ENCODE results near the gene ZNF614. TPM values are rescaled to one million over a fixed set of nuclear protein-coding genes. Genes with fewer than 3 reads are reported as not detected.
"Not testable (repeated sequence)": the region's sequence is repeated elsewhere in the genome, so short reads cannot be mapped to it uniquely, and the experiment has no call there.

The ZNF614 gene
- total RNA-seq, 1 experiment from 2014 or later = 3.6 TPM

- ChIA-PET POLR2A (no interaction called here), RAD21 (ENCODE audit: low non-redundant PET in 1 of 2, low total read pairs in 2 of 2, uncharacterized antibody in 2 of 2, unreplicated experiment in 2 of 2) (no interaction called here), CTCF (no interaction called here)
- Histone ChIP-seq H3K79me2 (ENCODE audit: insufficient read depth, low read length) (no peaks in the 10 kb centered on the region), H3K9me3 (ENCODE audit: control insufficient read depth in 1 of 2, insufficient read depth in 1 of 2, low read depth in 1 of 2, low read length in 2 of 2) (peaks cover 25 to 26% of the 10 kb centered on the region in 2 experiments; a peak in 2 of 4 replicates), H3K4me2 (ENCODE audit: low read length) (no peak overlapping the region), H2AFZ (ENCODE audit: low read depth, low read length, poor library complexity, severe bottlenecking) (no peak overlapping the region), H3K27me3 (ENCODE audit: insufficient read depth, low read length) (no peaks in the 10 kb centered on the region), H3K4me1 (ENCODE audit: control insufficient read depth in 1 of 2, insufficient read depth in 2 of 2, low read length in 2 of 2) (no peaks in the 10 kb centered on the region), H3K9ac (ENCODE audit: low read length) (no peak overlapping the region), H3K4me3 (replicated peaks in 1 of 2; ENCODE audit: low read depth in 1 of 2, low read length in 2 of 2) (no peak overlapping the region), H3K36me3 (ENCODE audit: control insufficient read depth in 1 of 2, insufficient read depth in 2 of 2, low read length in 2 of 2) (no peaks in the 10 kb centered on the region), H3K9me2 (ENCODE audit: insufficient read depth) (no peaks in the 10 kb centered on the region), H3K27ac (ENCODE audit: low read depth, low read length) (no peak overlapping the region), H4K20me1 (ENCODE audit: insufficient read depth) (no peaks in the 10 kb centered on the region)
- intact Hi-C loops (cut with micrococcal nuclease) = no loop called here
- no peak for TF ChIP-seq CBX3 (IDR thresholded peaks at IDR 0.05; ENCODE audit: low read depth)
- no peak; the same call in 1 of the 2 replicates for TF ChIP-seq ZNF274 (IDR thresholded peaks at IDR 0.05; ENCODE audit: low read depth, low read length)
- TF ChIP-seq POLR2A (IDR thresholded peaks at IDR 0.05; ENCODE audit: borderline replicate concordance, extremely low read depth, insufficient read depth, insufficient read length) = no peak
- no peak for TF ChIP-seq YY1 (IDR thresholded peaks at IDR 0.05; ENCODE audit: extremely low read depth, insufficient replicate concordance, low read depth, low read length)
- TF ChIP-seq EGR1 (IDR thresholded peaks at IDR 0.05; ENCODE audit: low read depth) = no peak
- BruUV-seq (replicated peaks) = no TSS peak
- ATAC-seq (no peak), DNase-seq (ENCODE audit: low read depth, low spot score) (no peak)
These were observed 38.2 kb upstream of the ZNF614 start for GRCh38 chr19:52066258-52066863.

- H3K27ac ChIP-seq (ENCODE audit: low read depth, low read length) = no peak overlapping the region
- RAD21 ChIA-PET (ENCODE audit: low non-redundant PET in 1 of 2, low total read pairs in 2 of 2, uncharacterized antibody in 2 of 2, unreplicated experiment in 2 of 2) = no interaction called here
- no peak overlapping the region for H3K4me3 ChIP-seq (replicated peaks in 1 of 2; ENCODE audit: low read depth in 1 of 2, low read length in 2 of 2)
- peaks cover 16 to 25% of the 10 kb centered on the region in 2 experiments; a peak in 2 of 4 replicates for H3K9me3 ChIP-seq (ENCODE audit: control insufficient read depth in 1 of 2, insufficient read depth in 1 of 2, low read depth in 1 of 2, low read length in 2 of 2)
- no peak overlapping the region for H2AFZ ChIP-seq (ENCODE audit: low read depth, low read length, poor library complexity, severe bottlenecking)
- no peaks in the 10 kb centered on the region for H3K79me2 ChIP-seq (ENCODE audit: insufficient read depth, low read length)
- no peaks in the 10 kb centered on the region for H3K36me3 ChIP-seq (ENCODE audit: control insufficient read depth in 1 of 2, insufficient read depth in 2 of 2, low read length in 2 of 2)
- CTCF ChIA-PET = no interaction called here
- DNase-seq (ENCODE audit: low read depth, low spot score) (no peak), ATAC-seq (no peak)
- intact Hi-C loops (cut with micrococcal nuclease) = no loop called here
- no peak for TF ChIP-seq FOSL1 (IDR thresholded peaks at IDR 0.05; ENCODE audit: low read depth)
- no peak for TF ChIP-seq SIN3A (IDR thresholded peaks at IDR 0.05; ENCODE audit: low read depth)
- TF ChIP-seq, protein P1, sequence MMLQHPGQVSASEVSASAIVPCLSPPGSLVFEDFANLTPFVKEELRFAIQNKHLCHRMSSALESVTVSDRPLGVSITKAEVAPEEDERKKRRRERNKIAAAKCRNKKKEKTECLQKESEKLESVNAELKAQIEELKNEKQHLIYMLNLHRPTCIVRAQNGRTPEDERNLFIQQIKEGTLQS (IDR thresholded peaks at IDR 0.05) = no peak
- no peak for TF ChIP-seq SRF (IDR thresholded peaks at IDR 0.05; ENCODE audit: low read depth)
- H3K9me2 ChIP-seq (ENCODE audit: insufficient read depth) = no peaks in the 10 kb centered on the region
- no peak overlapping the region for H3K4me2 ChIP-seq (ENCODE audit: low read length)
- no peaks in the 10 kb centered on the region for H3K27me3 ChIP-seq (ENCODE audit: insufficient read depth, low read length)
- BruUV-seq (replicated peaks) = no TSS peak
- H3K4me1 ChIP-seq (ENCODE audit: control insufficient read depth in 1 of 2, insufficient read depth in 2 of 2, low read length in 2 of 2) = no peaks in the 10 kb centered on the region
- H3K9ac ChIP-seq (ENCODE audit: low read length) = no peak overlapping the region
- POLR2A ChIA-PET = no interaction called here
- H4K20me1 ChIP-seq (ENCODE audit: insufficient read depth) = no peaks in the 10 kb centered on the region
These were observed 37.2 kb upstream of the ZNF614 start for GRCh38 chr19:52065399-52065798.

DNA sequence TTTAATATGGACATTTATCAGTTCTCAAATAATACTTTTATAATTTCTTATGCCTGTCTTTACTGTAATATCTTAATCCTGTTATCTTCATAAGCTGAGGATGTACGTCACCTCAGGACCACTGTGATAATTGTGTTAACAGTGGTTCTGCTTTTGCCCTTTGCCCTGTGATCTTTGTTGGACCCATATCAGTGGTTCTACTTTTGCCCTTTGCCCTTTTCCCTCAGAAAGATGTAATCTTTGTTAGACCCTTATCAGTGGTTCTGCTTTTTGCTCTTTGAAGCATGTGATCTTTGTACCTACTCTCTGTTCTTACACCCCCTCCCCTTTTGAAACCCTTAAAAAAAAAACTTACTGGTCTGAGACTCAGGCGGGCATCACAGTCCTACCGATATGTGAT, 28.3 kb upstream of the ZNF614 start:
- H3K79me2 ChIP-seq (ENCODE audit: insufficient read depth, low read length); DNase-seq (ENCODE audit: low read depth, low spot score); H3K9me2 ChIP-seq (ENCODE audit: insufficient read depth); H3K9me3 ChIP-seq (ENCODE audit: control insufficient read depth in 1 of 2, insufficient read depth in 1 of 2, low read depth in 1 of 2, low read length in 2 of 2); RAD21 ChIA-PET (ENCODE audit: low non-redundant PET in 1 of 2, low total read pairs in 2 of 2, uncharacterized antibody in 2 of 2, unreplicated experiment in 2 of 2); CTCF ChIA-PET; H3K9ac ChIP-seq (ENCODE audit: low read length); POLR2A ChIA-PET; BruUV-seq (replicated peaks); H3K4me2 ChIP-seq (ENCODE audit: low read length); H3K27ac ChIP-seq (ENCODE audit: low read depth, low read length); ATAC-seq; H3K27me3 ChIP-seq (ENCODE audit: insufficient read depth, low read length); H3K4me1 ChIP-seq (ENCODE audit: control insufficient read depth in 1 of 2, insufficient read depth in 2 of 2, low read length in 2 of 2); H2AFZ ChIP-seq (ENCODE audit: low read depth, low read length, poor library complexity, severe bottlenecking); intact Hi-C loops (cut with micrococcal nuclease); H3K4me3 ChIP-seq (replicated peaks in 1 of 2; ENCODE audit: low read depth in 1 of 2, low read length in 2 of 2); H3K36me3 ChIP-seq (ENCODE audit: control insufficient read depth in 1 of 2, insufficient read depth in 2 of 2, low read length in 2 of 2); H4K20me1 ChIP-seq (ENCODE audit: insufficient read depth): not testable (repeated sequence)

DNA sequence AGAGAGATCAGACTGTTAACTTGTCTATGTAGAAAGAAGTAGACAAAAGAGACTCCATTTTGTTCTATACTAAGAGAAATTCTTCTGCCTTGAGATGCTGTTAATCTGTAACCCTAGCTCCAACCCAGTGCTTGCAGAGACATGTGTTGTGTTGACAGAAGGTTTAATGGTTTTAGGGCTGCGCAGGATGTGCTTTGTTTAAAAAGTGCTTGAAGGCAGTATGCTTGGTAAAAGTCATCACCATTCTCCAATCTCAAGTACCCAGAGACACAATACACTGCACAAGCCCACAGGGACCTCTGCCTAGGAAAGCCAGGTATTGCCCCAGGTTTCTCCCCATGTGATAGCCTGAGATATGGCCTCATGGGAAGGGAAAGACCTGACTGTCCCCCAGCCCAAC, 23.6 kb upstream of the ZNF614 start:
- CTCF ChIA-PET; H3K27me3 ChIP-seq (ENCODE audit: insufficient read depth, low read length); ATAC-seq; H3K36me3 ChIP-seq (ENCODE audit: control insufficient read depth in 1 of 2, insufficient read depth in 2 of 2, low read length in 2 of 2); DNase-seq (ENCODE audit: low read depth, low spot score); H2AFZ ChIP-seq (ENCODE audit: low read depth, low read length, poor library complexity, severe bottlenecking); H3K79me2 ChIP-seq (ENCODE audit: insufficient read depth, low read length); BruUV-seq (replicated peaks); H3K4me3 ChIP-seq (replicated peaks in 1 of 2; ENCODE audit: low read depth in 1 of 2, low read length in 2 of 2); H3K27ac ChIP-seq (ENCODE audit: low read depth, low read length); RAD21 ChIA-PET (ENCODE audit: low non-redundant PET in 1 of 2, low total read pairs in 2 of 2, uncharacterized antibody in 2 of 2, unreplicated experiment in 2 of 2); H4K20me1 ChIP-seq (ENCODE audit: insufficient read depth); H3K9me3 ChIP-seq (ENCODE audit: control insufficient read depth in 1 of 2, insufficient read depth in 1 of 2, low read depth in 1 of 2, low read length in 2 of 2); intact Hi-C loops (cut with micrococcal nuclease); H3K4me1 ChIP-seq (ENCODE audit: control insufficient read depth in 1 of 2, insufficient read depth in 2 of 2, low read length in 2 of 2); H3K4me2 ChIP-seq (ENCODE audit: low read length); H3K9ac ChIP-seq (ENCODE audit: low read length); H3K9me2 ChIP-seq (ENCODE audit: insufficient read depth); POLR2A ChIA-PET: not testable (repeated sequence)

Data from HCT116 (cell line).